Naive thymus-derived CD8-positive, alpha-beta T cell (primary cell): Measurements from ENCODE around the gene ATF7. TPM values are rescaled to one million over a fixed set of nuclear protein-coding genes. Genes with fewer than 3 reads are reported as not detected.
A peak's percentile ranks its signal among the peaks of the same experiment; 100 is the strongest.
"Not testable (repeated sequence)": the region's sequence is repeated elsewhere in the genome, so short reads cannot be mapped to it uniquely, and the experiment has no call there.

ENCODE experiments used
- ATAC-seq, 2 donors: fragments of 150-1000 bp; cut with Tn5 transposase in 1 of 2; sonication (Bioruptor Pico), chemical (Tn5 transposase) in 1 of 2; 1 replicate in 1 of 2; 2 replicates in 1 of 2; pipeline ENCODE4 v1.10.0; 2021; ENCODE audit warnings: mild to moderate bottlenecking in 2 of 2, moderate library complexity in 2 of 2
- POLR2A ChIA-PET: fragments of 350-600 bp; sonication (Branson Sonifier 250); formaldehyde crosslinking; loops from one replicate; lab custom pipeline; 2021; ENCODE audit warnings: antibody characterized with exemption; lab: Charles Lee
- DNase-seq, 10 donors: peaks; one replicate each; pipeline versions ENCODE4 v3.0.0 to v3.0.0-alpha.2; 2020 to 2022
- H3K27ac Mint-ChIP-seq, 10 donors: one replicate each; pipeline ENCODE4 v1.8.0; 2020 to 2022; ENCODE audit warnings: mild to moderate bottlenecking in 10 of 10, mixed read lengths in 10 of 10, moderate library complexity in 4 of 10, inconsistent platforms in 1 of 10
- H3K27me3 Mint-ChIP-seq, 5 donors: one replicate each; pipeline ENCODE4 v1.8.0; 2021 to 2022; ENCODE audit warnings: mixed read lengths in 5 of 5
- H3K36me3 Mint-ChIP-seq, 3 donors: one replicate each; pipeline ENCODE4 v1.8.0; 2020 to 2022; ENCODE audit warnings: mixed read lengths in 3 of 3, mild to moderate bottlenecking in 2 of 3, inconsistent platforms in 1 of 3
- H3K4me1 Mint-ChIP-seq, 4 donors: one replicate each; pipeline ENCODE4 v1.8.0; 2021 to 2022; ENCODE audit warnings: mixed read lengths in 4 of 4
- H3K4me3 Mint-ChIP-seq, 10 donors: one replicate each; pipeline ENCODE4 v1.8.0; 2020 to 2022; ENCODE audit warnings: mild to moderate bottlenecking in 10 of 10, mixed read lengths in 10 of 10, moderate library complexity in 6 of 10, inconsistent platforms in 1 of 10
- H3K9me3 Mint-ChIP-seq, 9 donors: one replicate each; pipeline ENCODE4 v1.8.0; 2020 to 2022; ENCODE audit warnings: mixed read lengths in 9 of 9, mild to moderate bottlenecking in 3 of 9, inconsistent platforms in 1 of 9, moderate library complexity in 1 of 9
- polyA plus RNA-seq, 3 donors: library from polyadenylated mRNA; unstranded; fragments of 300-500 nt; fragmentation: Illumina TruSeq; gene quantifications; one replicate each; pipeline ENCODE4 v1.2.3, GENCODE V29; 2021
- total RNA-seq, 8 experiments: library from RNA in 2 of 8; stranded (reverse) in 2 of 8; gene quantifications; one replicate each; pipeline ENCODE4 v1.2.3 and lab custom pipeline; 2021 to 2026

The ATF7 gene
- total and polyA plus RNA-seq, 5 experiments from 2014 or later = 13.0 to 30.4 (median 19.2) TPM

DNA sequence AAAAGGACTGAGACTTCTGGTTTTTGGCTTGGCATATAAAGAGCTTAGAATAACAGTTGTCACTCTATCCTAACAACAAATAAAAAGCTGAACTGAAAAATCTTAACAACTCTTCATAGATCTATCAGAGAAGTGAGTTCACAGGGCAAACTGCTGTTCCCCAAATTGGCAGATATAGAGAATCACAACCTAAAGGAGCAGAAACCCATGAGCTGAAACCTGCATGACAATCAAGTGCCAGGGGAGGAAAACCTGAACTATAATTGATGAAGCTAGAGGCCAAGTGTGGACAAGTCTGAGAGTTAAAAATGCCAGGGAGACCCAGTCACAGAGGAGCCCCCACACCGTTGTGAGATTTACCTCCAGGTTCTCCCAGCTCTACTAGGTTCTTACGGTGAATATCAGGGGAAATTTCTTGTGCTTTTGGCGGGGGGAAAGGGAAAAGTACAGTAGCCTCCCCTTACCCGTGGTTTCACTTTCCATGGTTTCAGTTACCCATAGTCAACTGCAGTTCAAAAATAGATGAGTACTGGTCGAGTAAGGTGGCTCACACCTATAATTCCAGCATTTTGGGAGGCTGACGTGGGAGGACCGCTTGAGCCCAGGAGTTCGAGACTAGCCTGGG lies 53.9 kb downstream of the ATF7 start:
- Mint-ChIP-seq H3K27me3 (no peaks in the 10 kb centered on the region), H3K4me3 (peak overlapping the region in 2 of 10 donors; percentile 14 to 30), H3K27ac (peak overlapping the region in 3 of 10 donors; percentile 1 to 68 (median 5)), H3K4me1 (peaks cover 25 to 44% (median 35%) of the 10 kb centered on the region in 4 donors), H3K9me3 (no peaks in the 10 kb centered on the region), H3K36me3 (peaks cover 0 to 16% (median 14%) of the 10 kb centered on the region in 3 donors)
- POLR2A ChIA-PET = interaction anchor here (0.6 to 0.8 kb wide), 2 partner anchors 19 to 116 kb away, joined by 3 to 5 read pairs; no protein-coding TSS in a partner anchor
- no peak for ATAC-seq
- DNase-seq = no peak

DNA sequence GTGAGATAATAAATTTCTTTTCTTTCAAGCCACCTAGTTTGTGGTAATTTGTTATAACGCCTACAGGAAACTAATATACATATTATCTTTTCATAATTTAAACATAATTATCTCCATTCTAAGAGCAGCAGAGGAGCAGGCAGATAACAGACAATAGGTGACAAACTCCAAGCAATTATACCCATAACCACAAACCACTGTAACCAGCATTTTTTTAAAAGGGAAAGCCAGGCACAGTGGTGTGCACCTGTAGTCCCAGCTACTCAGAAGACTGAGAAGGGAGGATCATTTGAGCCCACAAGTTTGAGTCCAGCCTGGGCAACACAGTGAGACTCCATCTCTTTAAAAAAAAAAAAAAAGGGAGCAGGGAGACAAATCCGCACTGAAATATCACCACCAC lies 54.9 kb downstream of the ATF7 start:
- no peak overlapping the region for H3K27ac Mint-ChIP-seq
- DNase-seq = no peak
- POLR2A ChIA-PET = interaction anchor here (0.8 kb wide), 1 partner anchor 19 kb away, joined by 5 read pairs; no protein-coding TSS in a partner anchor
- peaks cover 21 to 42% (median 36%) of the 10 kb centered on the region in 4 donors for H3K4me1 Mint-ChIP-seq
- peaks cover 0 to 9% (median 7%) of the 10 kb centered on the region in 3 donors for H3K36me3 Mint-ChIP-seq
- no peaks in the 10 kb centered on the region for H3K9me3 Mint-ChIP-seq
- no peaks in the 10 kb centered on the region for H3K27me3 Mint-ChIP-seq
- no peak overlapping the region for H3K4me3 Mint-ChIP-seq
- no peak for ATAC-seq

DNA sequence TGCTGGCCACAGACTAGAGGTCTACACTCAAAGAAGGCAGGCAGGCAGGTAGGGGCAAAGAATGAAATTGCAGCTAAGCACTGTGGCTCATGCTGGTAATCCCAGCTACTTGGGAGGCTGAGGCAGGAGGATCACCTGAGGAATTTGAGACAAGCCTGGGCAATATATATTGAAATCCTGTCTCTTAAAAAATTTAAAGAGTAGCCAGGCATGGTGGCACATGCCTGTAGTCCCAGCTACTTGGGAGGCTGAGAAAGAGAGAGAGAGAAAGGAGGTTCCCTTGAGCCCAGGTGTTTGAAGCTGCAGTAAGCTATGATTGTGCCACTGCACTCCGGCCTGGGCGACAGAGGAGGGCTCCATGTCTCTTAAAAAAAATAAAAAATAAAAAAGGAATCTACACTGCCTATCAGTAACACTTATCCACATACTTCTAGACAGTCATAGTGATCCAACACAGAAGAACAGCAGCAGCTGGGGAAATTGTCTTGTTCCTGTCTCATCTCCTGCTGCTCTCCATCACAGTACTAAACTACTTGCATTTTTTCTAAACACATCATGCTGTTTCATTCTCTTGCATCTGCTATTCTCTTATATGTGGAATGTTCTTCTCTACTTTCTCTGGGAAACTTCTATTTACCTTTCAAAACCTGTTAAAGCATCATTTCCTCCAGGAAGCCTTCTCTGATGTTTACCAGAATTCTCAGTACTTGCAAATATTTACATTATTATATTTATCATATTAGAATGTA lies 57.2 kb downstream of the ATF7 start:
- ATAC-seq (no peak), DNase-seq (no peak)
- H3K4me3 Mint-ChIP-seq = peak overlapping the region in 2 of 10 donors; percentile 26 to 33
- H3K36me3 Mint-ChIP-seq = peaks cover 0 to 7% (median 4%) of the 10 kb centered on the region in 3 donors
- no peaks in the 10 kb centered on the region for H3K27me3 Mint-ChIP-seq
- H3K9me3 Mint-ChIP-seq = no peaks in the 10 kb centered on the region
- H3K4me1 Mint-ChIP-seq = peaks cover 31 to 53% (median 50%) of the 10 kb centered on the region in 4 donors
- POLR2A ChIA-PET = no interaction called here
- peak overlapping the region in 8 of 10 donors; percentile 20 to 86 (median 62) for H3K27ac Mint-ChIP-seq

DNA sequence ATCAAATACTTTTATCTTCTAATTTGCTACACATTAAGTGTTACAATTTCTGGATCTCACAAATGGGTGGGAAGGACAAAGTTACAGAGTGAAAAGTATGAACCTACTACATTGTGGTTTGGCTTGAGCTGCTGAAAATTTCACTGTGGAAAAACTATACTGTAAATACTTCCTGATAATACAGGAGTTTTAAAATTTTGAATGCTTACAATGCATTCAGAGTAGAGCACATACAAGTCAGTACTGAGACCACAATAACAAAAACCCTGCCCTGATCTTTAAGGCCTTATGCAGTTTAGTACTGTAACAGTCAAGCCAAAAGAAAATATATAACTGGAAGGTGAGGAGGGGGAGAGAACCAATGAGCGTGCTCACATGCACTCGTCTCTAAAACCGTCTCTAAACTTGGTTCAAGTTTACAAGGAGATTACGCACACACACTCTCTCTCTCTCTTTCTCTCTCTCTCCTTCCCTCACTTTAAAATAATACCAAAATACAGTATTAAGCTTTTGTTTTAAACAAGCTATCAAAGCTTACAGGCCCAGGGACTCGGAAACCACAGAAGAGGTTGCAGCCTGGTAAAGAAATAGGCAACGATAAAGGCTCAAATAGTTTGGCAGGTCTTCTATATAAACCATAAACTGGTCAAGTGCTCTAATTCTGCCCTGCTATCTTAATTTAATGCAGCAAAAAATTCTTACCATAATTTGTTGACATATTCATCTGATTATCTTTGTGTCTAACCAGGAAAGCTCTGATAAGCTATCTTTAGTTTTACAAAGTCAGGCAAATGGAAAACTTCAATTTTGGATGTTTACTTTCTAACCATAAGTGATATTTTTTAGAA lies 58.0 kb downstream of the ATF7 start:
- H3K27ac Mint-ChIP-seq = peak overlapping the region in 8 of 10 donors; percentile 48 to 86 (median 72)
- peaks cover 0 to 7% (median 4%) of the 10 kb centered on the region in 3 donors for H3K36me3 Mint-ChIP-seq
- peak overlapping the region in 4 of 10 donors; percentile 12 to 55 (median 34) for H3K4me3 Mint-ChIP-seq
- DNase-seq = no peak
- no peaks in the 10 kb centered on the region for H3K27me3 Mint-ChIP-seq
- ATAC-seq = peak; percentile 23 to 37
- H3K9me3 Mint-ChIP-seq = no peaks in the 10 kb centered on the region
- POLR2A ChIA-PET = no interaction called here
- peaks cover 30 to 61% (median 56%) of the 10 kb centered on the region in 4 donors for H3K4me1 Mint-ChIP-seq

DNA sequence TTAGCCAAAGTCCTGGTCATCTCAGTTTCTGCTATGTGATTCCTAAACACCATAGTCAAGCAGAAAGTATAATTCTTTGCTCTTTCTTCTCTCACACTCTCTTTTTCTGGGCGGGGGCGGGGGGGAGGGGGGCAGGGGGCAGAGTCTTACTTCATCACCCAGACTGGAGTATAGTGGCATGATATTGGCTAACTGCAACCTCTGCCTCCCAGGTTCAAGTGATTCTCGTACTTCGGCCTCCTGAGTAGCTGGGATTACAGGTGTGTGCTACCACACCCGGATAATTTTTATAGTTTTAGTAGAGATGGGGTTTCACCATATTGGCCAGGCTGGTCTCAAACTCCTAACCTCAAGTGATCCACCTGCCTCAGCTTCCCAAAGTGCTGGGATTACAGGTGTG lies 60.8 kb downstream of the ATF7 start:
- ATAC-seq, H3K27me3 Mint-ChIP-seq, DNase-seq, H3K9me3 Mint-ChIP-seq, POLR2A ChIA-PET, H3K36me3 Mint-ChIP-seq, H3K27ac Mint-ChIP-seq, H3K4me3 Mint-ChIP-seq: not testable (repeated sequence)
- peaks cover 29 to 69% (median 54%) of the 10 kb centered on the region in 4 donors for H3K4me1 Mint-ChIP-seq

DNA sequence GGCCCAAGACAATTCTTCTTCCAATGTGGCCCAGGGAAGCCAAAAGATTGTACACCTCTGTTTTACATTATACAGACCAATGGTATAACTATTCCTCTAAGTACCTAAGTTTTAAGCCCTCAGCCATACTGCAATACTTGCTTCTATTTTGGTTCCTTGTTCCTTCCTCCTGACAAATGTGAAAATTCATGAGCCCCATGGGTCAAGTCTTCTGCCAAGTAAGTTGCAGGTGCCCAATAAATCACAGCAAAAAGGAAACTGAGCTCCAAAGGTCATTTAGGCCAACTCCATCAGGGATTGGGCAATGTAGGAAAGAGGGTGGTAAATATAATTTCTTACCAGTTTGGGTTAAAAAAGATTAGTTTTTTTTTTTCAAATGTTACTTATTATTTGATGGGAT lies 61.2 kb downstream of the ATF7 start:
- ATAC-seq = no peak
- peak overlapping the region in 1 of 10 donors; percentile 34 for H3K27ac Mint-ChIP-seq
- H3K27me3 Mint-ChIP-seq = no peaks in the 10 kb centered on the region
- no peaks in the 10 kb centered on the region for H3K9me3 Mint-ChIP-seq
- POLR2A ChIA-PET = interaction anchor here (0.5 to 1.0 kb wide), 2 partner anchors 21 to 88 kb away, joined by 3 read pairs; no protein-coding TSS in a partner anchor
- peaks cover 1 to 7% (median 4%) of the 10 kb centered on the region in 3 donors for H3K36me3 Mint-ChIP-seq
- no peak for DNase-seq
- peak overlapping the region in 4 of 10 donors; percentile 30 to 61 (median 45) for H3K4me3 Mint-ChIP-seq
- H3K4me1 Mint-ChIP-seq = peaks cover 29 to 70% (median 54%) of the 10 kb centered on the region in 4 donors

DNA sequence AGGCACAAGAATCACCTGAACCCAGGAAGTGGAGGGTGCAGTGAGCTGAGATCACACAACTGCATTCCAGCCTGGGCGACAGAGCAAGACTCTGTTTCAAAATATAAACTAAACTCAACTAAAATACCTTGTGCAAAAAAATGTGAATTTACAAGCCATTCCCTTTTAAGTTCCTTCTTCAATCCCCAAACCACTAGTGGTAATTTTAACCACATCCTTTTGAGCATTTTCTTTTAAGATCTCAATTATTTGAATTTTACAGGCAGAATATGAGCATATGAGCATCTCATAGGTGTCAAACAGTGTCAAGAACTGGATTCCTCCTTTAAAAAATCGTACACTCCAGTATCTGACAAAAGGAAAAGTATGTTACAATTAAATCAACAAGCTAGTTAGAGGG lies 61.9 kb downstream of the ATF7 start:
- peaks cover 29 to 67% (median 54%) of the 10 kb centered on the region in 4 donors for H3K4me1 Mint-ChIP-seq

DNA sequence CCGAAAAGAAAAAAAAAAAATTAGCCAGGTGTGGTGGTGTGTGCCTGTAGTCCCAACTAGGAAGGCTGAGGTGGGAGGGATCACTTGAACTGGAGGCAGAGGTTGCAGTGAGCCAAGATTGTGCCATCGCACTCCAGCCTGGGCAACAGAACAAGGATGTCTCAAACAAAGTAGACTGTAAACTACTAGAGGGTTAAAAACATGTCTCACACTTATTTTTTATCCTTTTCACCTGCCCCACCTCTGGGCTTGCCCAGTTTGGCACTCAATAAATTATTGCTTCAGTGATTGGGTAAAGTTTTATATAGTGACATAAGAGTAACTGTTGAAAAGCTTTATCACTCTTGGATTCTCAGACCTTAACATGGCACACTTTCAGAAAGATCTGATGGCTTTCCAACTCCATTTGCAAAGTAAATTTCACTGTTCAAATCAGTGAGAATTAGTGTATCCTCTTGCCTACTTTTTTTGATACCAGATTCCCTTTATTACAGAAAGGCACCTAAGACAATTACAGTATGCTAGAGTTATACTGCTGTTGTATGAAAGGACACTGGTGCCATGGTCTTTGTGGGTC lies 62.6 kb downstream of the ATF7 start:
- DNase-seq (no peak), ATAC-seq (no peak)
- POLR2A ChIA-PET = no interaction called here
- Mint-ChIP-seq H3K4me3 (peak overlapping the region in 6 of 10 donors; percentile 10 to 60 (median 46)), H3K27ac (peak overlapping the region in 3 of 10 donors; percentile 16 to 61 (median 57)), H3K36me3 (peaks cover 1 to 7% (median 4%) of the 10 kb centered on the region in 3 donors), H3K27me3 (no peaks in the 10 kb centered on the region), H3K9me3 (no peaks in the 10 kb centered on the region), H3K4me1 (peaks cover 25 to 61% (median 50%) of the 10 kb centered on the region in 4 donors)

More for the DNA sequence above, 61.9 kb downstream of the ATF7 start:
- Mint-ChIP-seq H3K27ac (peak overlapping the region in 6 of 10 donors; percentile 5 to 61 (median 50)), H3K4me3 (peak overlapping the region in 9 of 10 donors; percentile 16 to 63 (median 50)), H3K9me3 (no peaks in the 10 kb centered on the region), H3K36me3 (peaks cover 1 to 7% (median 4%) of the 10 kb centered on the region in 3 donors), H3K27me3 (no peaks in the 10 kb centered on the region)
- POLR2A ChIA-PET = interaction anchor here (0.5 to 1.0 kb wide), 2 partner anchors 21 to 88 kb away, joined by 3 read pairs; no protein-coding TSS in a partner anchor
- ATAC-seq (peak; percentile 44 to 78), DNase-seq (peak in 3 of 10 donors; percentile 43 to 68 (median 67))

DNA sequence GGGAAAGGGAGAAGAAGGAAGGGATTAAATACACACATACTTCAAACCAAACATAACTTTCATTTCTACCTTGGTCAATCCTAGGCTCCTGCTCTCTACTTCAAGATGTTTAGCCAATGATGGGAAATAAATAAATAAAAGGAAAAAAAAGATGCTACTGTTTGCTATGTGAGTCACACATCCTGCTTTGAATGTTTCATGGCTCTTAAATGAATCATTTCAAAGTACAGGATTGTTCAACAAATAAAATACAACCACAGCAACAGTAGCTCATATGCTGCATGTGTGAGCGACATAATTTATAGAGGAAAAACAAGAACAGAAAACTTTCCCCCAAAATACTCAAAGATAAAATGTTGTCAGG lies 64.6 kb downstream of the ATF7 start:
- DNase-seq = no peak
- Mint-ChIP-seq H3K36me3 (peaks cover 1 to 7% (median 4%) of the 10 kb centered on the region in 3 donors), H3K27me3 (no peaks in the 10 kb centered on the region), H3K9me3 (no peaks in the 10 kb centered on the region), H3K27ac (peak overlapping the region in 3 of 10 donors; percentile 70 to 86 (median 75)), H3K4me3 (peak overlapping the region in 2 of 10 donors; percentile 3 to 68), H3K4me1 (peaks cover 18 to 58% (median 45%) of the 10 kb centered on the region in 4 donors)
- POLR2A ChIA-PET = interaction anchor here (1.1 kb wide), 1 partner anchor 11 kb away, joined by 3 read pairs; no protein-coding TSS in a partner anchor
- no peak for ATAC-seq

DNA sequence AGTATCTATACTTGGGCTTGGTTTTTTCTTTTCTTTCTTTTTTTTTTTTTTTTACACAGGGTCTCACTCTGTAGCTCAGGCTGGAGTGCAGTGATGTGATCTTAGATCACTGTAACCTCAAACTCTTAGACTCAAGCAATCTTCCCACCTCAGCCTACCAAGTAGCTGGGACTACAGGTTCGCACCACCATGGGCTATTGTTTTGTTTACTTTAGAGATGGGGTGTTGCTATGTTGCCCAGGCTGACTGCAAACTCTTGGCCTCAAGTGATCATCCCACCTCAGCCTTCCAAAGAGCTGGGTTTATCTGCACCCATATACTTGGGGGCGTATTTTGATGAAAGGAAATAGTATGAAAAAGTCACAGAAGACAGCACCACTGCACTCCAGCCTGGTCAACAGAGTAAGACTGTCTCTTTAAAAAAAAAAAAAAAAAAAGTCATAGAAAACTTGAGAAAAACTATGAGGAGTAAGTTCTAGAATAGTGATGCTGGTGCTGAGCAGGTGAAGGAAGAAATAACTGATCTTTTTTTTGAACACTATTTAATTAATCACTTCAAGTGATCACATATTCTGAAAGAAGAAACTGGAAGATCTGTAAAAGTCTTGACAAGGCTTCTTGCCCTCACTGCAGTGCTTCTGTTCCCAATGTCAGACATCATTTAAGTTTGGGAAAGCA lies 65.1 kb downstream of the ATF7 start:
- H3K27ac Mint-ChIP-seq = peak overlapping the region in 3 of 10 donors; percentile 36 to 86 (median 70)
- no peaks in the 10 kb centered on the region for H3K27me3 Mint-ChIP-seq
- H3K4me1 Mint-ChIP-seq = peaks cover 18 to 58% (median 40%) of the 10 kb centered on the region in 4 donors
- no peaks in the 10 kb centered on the region for H3K9me3 Mint-ChIP-seq
- no peak overlapping the region for H3K4me3 Mint-ChIP-seq
- peaks cover 1 to 7% (median 4%) of the 10 kb centered on the region in 3 donors for H3K36me3 Mint-ChIP-seq
- no peak for DNase-seq
- POLR2A ChIA-PET = interaction anchor here (0.7 kb wide), 1 partner anchor 324 kb away, joined by 4 read pairs; no protein-coding TSS in a partner anchor
- no peak for ATAC-seq

DNA sequence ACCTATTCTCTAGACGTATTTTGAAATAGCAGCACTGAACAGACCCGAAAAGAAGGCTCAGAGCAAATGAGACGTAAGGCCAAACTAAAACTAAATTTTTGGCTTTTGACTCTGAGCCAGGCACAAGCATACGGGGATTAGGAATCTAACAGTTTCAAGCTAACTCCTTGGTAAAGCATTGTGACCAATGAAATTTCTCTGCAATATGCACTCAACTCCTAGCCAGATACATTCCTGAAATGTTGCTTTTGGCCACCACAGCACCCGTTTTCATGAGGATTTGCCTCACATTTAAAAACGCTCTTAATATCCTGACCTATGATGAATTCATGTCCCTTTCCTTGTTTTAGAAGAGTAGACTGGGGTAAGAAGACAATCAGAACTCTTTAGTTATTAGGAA lies 65.8 kb downstream of the ATF7 start:
- POLR2A ChIA-PET = interaction anchor here (0.6 to 0.7 kb wide), 2 partner anchors 22 to 324 kb away, joined by 3 to 4 read pairs; no protein-coding TSS in a partner anchor
- no peak for DNase-seq
- Mint-ChIP-seq H3K36me3 (peaks cover 1 to 7% (median 4%) of the 10 kb centered on the region in 3 donors), H3K4me1 (peaks cover 15 to 51% (median 36%) of the 10 kb centered on the region in 4 donors), H3K9me3 (no peaks in the 10 kb centered on the region), H3K4me3 (no peak overlapping the region), H3K27ac (peak overlapping the region in 2 of 10 donors; percentile 6 to 36), H3K27me3 (no peaks in the 10 kb centered on the region)
- no peak for ATAC-seq
